GM12878 (cell line): ENCODE measurements around the gene OTOA. TPM values are rescaled to one million over a fixed set of nuclear protein-coding genes. Genes with fewer than 3 reads are reported as not detected.

Experiments
- ATAC-seq: fragments of 200-7000 bp; cut with Tn5 transposase; 3 replicates; pipeline ENCODE4 v1.9.1; 2020; ENCODE audit warnings: mild to moderate bottlenecking, moderate library complexity
- BruUV-seq: library from RNA; stranded (reverse); fragments of 400-500 nt; replicated peaks from 2 replicates; lab custom pipeline; 2021; lab: Mats Ljungman, UMichigan
- CTCF ChIA-PET: fragments of 300-600 bp; sonication (Branson Sonifier 250); formaldehyde crosslinking; extraction: SDS; loops from one replicate; lab custom pipeline; 2021; ENCODE audit warnings: inconsistent platforms; lab: Yijun Ruan, JAX
- POLR2A ChIA-PET: fragments of 350-600 bp; formaldehyde crosslinking; extraction: SDS; loops from one replicate; lab custom pipeline; 2021; ENCODE audit warnings: inconsistent platforms; lab: Charles Lee
- RAD21 ChIA-PET: fragments of 300-600 bp; sonication (Branson Sonifier 250); formaldehyde crosslinking; loops from one replicate; lab custom pipeline; 2023; ENCODE audit warnings: antibody characterized with exemption; ENCODE audit not compliant: unreplicated experiment; lab: Charles Lee
- SMC1A ChIA-PET: fragments of 300-600 bp; sonication (Branson Sonifier 250); formaldehyde crosslinking; loops from one replicate; lab custom pipeline; 2023; ENCODE audit not compliant: unreplicated experiment, uncharacterized antibody; lab: Charles Lee
- DNase-seq: peaks from one replicate; pipeline ENCODE4 v3.0.0-alpha.2; 2011; ENCODE audit warnings: low read depth, low spot score
- FAIRE-seq: peaks from 3 replicates; lab custom pipeline; 2011; peaks lifted over from hg19 to GRCh38; lab: Jason Lieb, UNC
- H2AFZ ChIP-seq: 2 replicates; pipeline ENCODE4 v1.6.0; 2011; ENCODE audit warnings: low read depth, low read length, control low read depth; ENCODE audit not compliant: control insufficient read depth
- H3K27ac ChIP-seq: 2 replicates; pipeline ENCODE4 v1.5.1; 2011; ENCODE audit warnings: control low read depth; ENCODE audit not compliant: control insufficient read depth, insufficient read depth
- H3K27me3 ChIP-seq, 2 experiments: replicated peaks in 1 of 2; 2 replicates each; pipeline versions ENCODE4 v1.6.0 to v1.6.1; 2011; ENCODE audit warnings: low read length in 1 of 2; ENCODE audit not compliant: control insufficient read depth in 2 of 2, insufficient read depth in 2 of 2
- H3K36me3 ChIP-seq, 2 experiments: 2 replicates each; pipeline ENCODE4 v1.5.1; 2011; ENCODE audit warnings: low read length in 1 of 2; ENCODE audit not compliant: control insufficient read depth in 2 of 2, insufficient read depth in 2 of 2
- H3K4me1 ChIP-seq: 2 replicates; pipeline ENCODE4 v1.6.1; 2011; ENCODE audit warnings: mild to moderate bottlenecking, low read length, moderate library complexity, mixed read lengths; ENCODE audit not compliant: control insufficient read depth, insufficient read depth
- H3K4me2 ChIP-seq: 2 replicates; pipeline ENCODE4 v1.6.0; 2011; ENCODE audit warnings: control low read depth; ENCODE audit not compliant: control insufficient read depth, insufficient read depth
- H3K4me3 ChIP-seq: fragments of 200-600 bp; sonication (generic); 2 replicates; pipeline ENCODE4 v1.5.1; 2016
- H3K79me2 ChIP-seq: 2 replicates; pipeline ENCODE4 v1.6.0; 2011; ENCODE audit warnings: low read length; ENCODE audit not compliant: control insufficient read depth, insufficient read depth
- H3K9ac ChIP-seq: 2 replicates; pipeline ENCODE4 v1.8.0; 2011; ENCODE audit warnings: low read length, control low read depth, mixed read lengths; ENCODE audit not compliant: control insufficient read depth, insufficient read depth
- H3K9me3 ChIP-seq: replicated peaks from 3 replicates; pipeline ENCODE4 v1.5.1; 2011; ENCODE audit warnings: mild to moderate bottlenecking, low read length; ENCODE audit not compliant: control insufficient read depth, insufficient read depth
- H4K20me1 ChIP-seq: 2 replicates; pipeline ENCODE4 v1.6.0; 2011; ENCODE audit not compliant: control insufficient read depth, insufficient read depth
- ATF2 ChIP-seq: IDR thresholded peaks from 2 replicates; pipeline ENCODE4 v1.6.1; 2012; ENCODE audit warnings: low read length, inconsistent platforms
- ATF7 ChIP-seq: fragments of 450-650 bp; IDR thresholded peaks from 2 replicates; pipeline ENCODE4 v1.6.1; 2016; ENCODE audit warnings: low read depth, mild to moderate bottlenecking
- REST ChIP-seq: IDR thresholded peaks from 2 replicates; pipeline ENCODE4 v1.6.1; 2012; ENCODE audit warnings: mild to moderate bottlenecking, low read depth, low read length
- WRNIP1 ChIP-seq: IDR thresholded peaks from 2 replicates; pipeline ENCODE4 v1.6.1; 2011; ENCODE audit warnings: low read depth, low read length, improper control_type of control experiment, borderline replicate concordance
- WGBS: methylation state at CpG from one replicate; pipeline ENCODE4 v1.1.6; 2016; ENCODE audit warnings: low lambda C conversion rate; ENCODE audit not compliant: insufficient replicate concordance, insufficient coverage; ENCODE audit errors: missing lambda C conversion rate; 5-methylcytosine and 5-hydroxymethylcytosine counted together
- in situ Hi-C: fragments of 300-500 bp; cut with MboI; formaldehyde crosslinking; loops from 9 replicates; pipeline ENCODE4 v1.14.3; 2018; ENCODE audit warnings: mixed read lengths
- intact Hi-C: fragments of 100-400 bp; cut with micrococcal nuclease; formaldehyde crosslinking; loops from one replicate; pipeline ENCODE4 v1.14.2; 2022; ENCODE audit not compliant: unreplicated experiment
- polyA plus RNA-seq, 11 experiments: library from polyadenylated mRNA; depleted of rRNA in 4 of 11; unstranded in 6 of 11; stranded (reverse) in 5 of 11; fragments of >200 nt; fragmentation: Nextera tagmentation in 4 of 11; fragmentation: Illumina TruSeq in 1 of 11; extraction: Ambion mirVana in 4 of 11; extraction: Trizol in 1 of 11; gene quantifications; 1 replicate in 1 of 11; 2 replicates in 10 of 11; pipeline versions ENCODE4 v1.2.1 to v1.2.3, GENCODE V29; 2011 to 2016; ENCODE audit warnings: inconsistent platforms in 2 of 11, missing spikeins in 2 of 11, low read depth in 1 of 11
- total RNA-seq, 4 experiments: library from RNA; depleted of rRNA in 3 of 4; stranded (reverse); fragments of >200 nt in 3 of 4; fragmentation: Illumina TruSeq in 1 of 4; extraction: Trizol in 1 of 4; gene quantifications; 2 replicates each; pipeline versions ENCODE4 v1.2.1 to v1.2.3, GENCODE V29; 2013 to 2021

The OTOA gene
- total and polyA plus RNA-seq, 10 of the 15 experiments (the other 5 are each of a cell fraction or from before 2014, with no cell fraction given), result 0.33 to 1.5 (median 0.61) TPM

- TF ChIP-seq ATF7, result peak; percentile 58
- TF ChIP-seq ATF2, result no peak
Measured at GRCh38 chr16:21684199-21684598, 20.4 kb downstream of the OTOA start (continued).

GRCh38 chr16:21685034-21685455 lies 21.3 kb downstream of the OTOA start:
- WGBS, result 59% methylated on average over 14 of the region's 14 CpGs

More at GRCh38 chr16:21685034-21685455, 21.3 kb downstream of the OTOA start:
- RAD21 ChIA-PET, result interaction anchor here (2.2 kb wide), 1 partner anchor 28 kb away, joined by 7 read pairs; no protein-coding TSS in a partner anchor
- FAIRE-seq, result no peak
- Histone ChIP-seq H2AFZ (no peak overlapping the region), H3K27me3 (no peaks in the 10 kb centered on the region), H3K4me3 (no peak overlapping the region), H3K36me3 (no peaks in the 10 kb centered on the region), H3K4me1 (no peaks in the 10 kb centered on the region), H3K9ac (no peak overlapping the region), H3K4me2 (no peak overlapping the region), H3K9me3 (no peaks in the 10 kb centered on the region; the same call in 2 of the 3 replicates), H3K79me2 (no peaks in the 10 kb centered on the region), H4K20me1 (no peaks in the 10 kb centered on the region), H3K27ac (no peak overlapping the region)
- in situ Hi-C loops, result no loop called here
- intact Hi-C loops, result no loop called here
- BruUV-seq, result no TSS peak
- DNase-seq, result no peak
- TF ChIP-seq WRNIP1 (no peak), REST (peak; percentile 74)
- POLR2A ChIA-PET, result interaction anchor here (1.4 kb wide), 1 partner anchor 15 kb away, joined by 3 read pairs; no protein-coding TSS in a partner anchor
- CTCF ChIA-PET, result interaction anchor here (1.6 to 2.4 kb wide), 2 partner anchors 9 to 13 kb away, joined by 5 to 16 read pairs; no protein-coding TSS in a partner anchor
- ATAC-seq, result no peak
- SMC1A ChIA-PET, result no interaction called here
